GM21367 (cell line): ENCODE measurements around the gene FBXW7.

Experiments used
- ATAC-seq: cut with Tn5 transposase; IDR thresholded peaks from one replicate; pipeline ENCODE4 v1.9.1; 2021; ENCODE audit not compliant: unreplicated experiment

FBXW7 gene

GRCh38 chr4:152344001-152344400 is 191.9 kb downstream of the FBXW7 start:
- ATAC-seq = no peak

- ATAC-seq = no peak
These were observed 193.6 kb downstream of the FBXW7 start for GRCh38 chr4:152342293-152342692.

DNA sequence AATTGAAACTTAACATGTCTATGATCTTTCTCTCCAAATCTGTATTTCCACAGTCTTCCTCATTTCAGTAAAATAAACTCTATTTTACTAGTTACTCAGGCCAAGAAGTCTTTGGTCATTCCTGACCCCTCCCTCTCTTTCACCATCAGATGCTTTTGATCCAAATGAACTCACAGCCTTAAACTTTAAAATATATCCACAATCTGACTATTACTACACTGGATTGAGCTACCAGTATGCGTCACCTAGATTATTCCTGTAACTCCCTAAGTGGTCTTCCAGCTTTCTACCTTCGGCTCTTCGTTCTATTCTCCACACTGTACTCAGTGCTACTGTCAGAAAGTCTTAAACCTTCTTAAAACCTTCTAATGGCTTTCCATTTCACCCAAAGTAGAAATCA is 195.1 kb downstream of the FBXW7 start:
- no peak for ATAC-seq

GRCh38 chr4:152339576-152339975 is 196.3 kb downstream of the FBXW7 start:
- no peak for ATAC-seq

GRCh38 chr4:152334931-152335330 is 201.0 kb downstream of the FBXW7 start:
- no peak for ATAC-seq

- no peak for ATAC-seq
These were observed 204.8 kb downstream of the FBXW7 start for GRCh38 chr4:152331042-152331441.

- no peak for ATAC-seq
These were observed 207.3 kb downstream of the FBXW7 start for GRCh38 chr4:152328582-152328981.

DNA sequence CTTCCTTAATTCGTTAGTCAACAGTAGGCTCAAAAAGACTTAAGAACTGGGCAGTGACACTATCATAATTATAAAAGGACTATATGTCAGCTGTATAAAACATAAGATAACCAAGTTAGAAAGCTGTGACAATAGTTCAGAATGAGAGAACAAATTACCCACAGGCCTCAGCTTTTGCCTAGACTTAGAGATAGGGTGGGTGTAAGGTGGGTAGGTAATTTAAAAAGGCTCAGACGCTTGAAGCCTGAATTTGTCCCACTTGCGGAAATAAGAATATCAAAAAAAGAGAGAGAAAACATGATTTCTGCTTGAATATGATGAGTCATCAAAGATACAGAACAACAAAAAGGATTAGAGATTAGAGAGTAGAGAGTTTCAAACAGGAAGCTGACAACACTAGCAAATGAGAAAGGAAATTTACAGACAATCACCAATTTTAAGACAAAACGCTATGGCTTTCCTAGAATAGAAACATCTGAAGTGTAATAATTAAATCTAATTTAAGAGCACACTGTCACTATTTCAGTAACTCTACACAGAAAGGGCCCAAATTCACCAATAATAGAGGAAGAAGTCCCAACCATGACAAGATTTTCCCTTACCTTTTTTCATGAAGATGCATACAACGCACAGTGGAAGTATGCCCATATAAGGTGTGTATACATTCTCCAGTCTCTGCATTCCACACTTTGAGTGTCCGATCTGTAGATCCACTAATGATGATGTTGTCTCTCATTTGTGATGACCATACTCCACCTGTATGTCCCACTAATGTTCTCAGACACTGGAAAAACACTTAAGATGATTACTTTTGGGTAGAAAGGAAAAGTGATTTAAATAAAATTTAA is 208.1 kb downstream of the FBXW7 start:
- no peak for ATAC-seq

DNA sequence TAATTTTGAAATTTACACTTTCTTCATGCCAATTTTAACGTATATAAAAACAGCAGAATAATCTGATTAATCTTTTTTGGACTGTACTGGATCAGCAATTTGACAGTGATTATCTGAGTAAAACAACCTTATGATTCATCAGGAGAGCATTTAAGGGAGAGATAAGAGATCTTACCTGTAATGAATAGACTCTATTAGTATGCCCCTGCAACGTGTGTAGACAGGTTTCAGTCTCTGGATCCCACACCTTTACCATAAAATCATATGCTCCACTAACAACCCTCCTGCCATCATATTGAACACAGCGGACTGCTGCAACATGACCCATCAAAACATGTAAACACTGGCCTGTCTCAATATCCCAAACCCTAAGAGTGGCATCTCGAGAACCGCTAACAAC is 210.1 kb downstream of the FBXW7 start:
- ATAC-seq = no peak

GRCh38 chr4:152323221-152323620 is 212.7 kb downstream of the FBXW7 start:
- no peak for ATAC-seq

DNA sequence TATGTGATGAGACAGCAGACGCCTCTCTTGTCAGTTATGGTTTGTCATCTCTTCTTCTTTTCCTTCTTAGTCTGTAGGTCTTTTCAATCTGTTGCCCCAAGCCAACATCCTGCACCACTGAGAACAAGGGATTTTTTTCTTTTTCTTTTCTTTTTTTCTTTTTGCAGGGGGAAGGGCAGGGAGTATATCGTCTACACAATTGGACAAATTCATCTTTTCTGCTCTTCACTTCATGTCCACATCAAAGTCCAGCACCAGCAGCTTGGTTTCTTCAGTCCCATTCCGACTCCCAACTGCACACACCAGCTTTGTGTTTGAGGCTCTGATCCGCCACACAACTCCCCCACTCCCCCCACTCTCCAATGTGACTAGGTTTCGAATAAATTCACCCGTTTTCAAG is 213.2 kb downstream of the FBXW7 start:
- ATAC-seq = no peak

GRCh38 chr4:152321923-152322322 is 214.0 kb downstream of the FBXW7 start:
- no peak for ATAC-seq

GRCh38 chr4:152321398-152321797 is 214.5 kb downstream of the FBXW7 start:
- no peak for ATAC-seq

DNA sequence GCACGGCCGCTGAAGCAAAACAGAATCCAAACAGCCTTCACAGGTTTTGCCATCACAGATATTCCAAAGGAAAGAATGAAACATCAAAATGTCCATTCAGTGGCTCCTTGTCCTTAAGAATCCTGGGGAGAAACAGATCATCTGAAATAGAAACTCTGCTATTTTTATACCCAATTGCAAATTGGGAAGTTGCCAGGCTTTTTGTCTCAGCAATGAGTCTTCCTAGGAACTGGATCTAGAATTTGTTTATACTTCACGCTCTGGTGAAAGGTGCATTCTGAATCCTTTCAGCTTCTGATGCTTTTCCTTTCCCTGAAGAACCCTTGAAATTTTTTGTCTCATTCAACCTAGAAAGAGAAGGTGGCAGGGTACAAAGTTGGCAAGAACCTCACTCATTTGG is 218.9 kb downstream of the FBXW7 start:
- no peak for ATAC-seq

DNA sequence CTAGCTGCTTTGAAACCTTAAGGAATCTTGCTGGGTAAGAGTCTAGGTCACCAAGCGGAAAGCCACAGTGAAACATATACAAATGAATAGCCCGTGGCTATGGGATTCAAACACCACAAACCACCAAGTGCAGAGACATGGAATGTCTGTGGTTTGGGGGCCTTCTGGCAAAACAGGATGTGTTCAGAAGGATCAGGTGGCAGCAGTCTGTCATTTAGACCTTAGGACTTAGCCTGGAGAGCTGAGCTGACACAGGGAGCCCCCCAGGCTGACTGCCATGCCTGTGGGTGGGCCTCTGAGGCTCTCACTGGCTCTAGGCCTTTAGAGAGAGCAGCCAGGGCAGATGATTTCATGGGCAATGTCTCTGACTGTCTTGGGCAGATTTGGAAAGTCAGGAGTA is 225.6 kb downstream of the FBXW7 start:
- no peak for ATAC-seq

GRCh38 chr4:152309418-152309817 is 226.5 kb downstream of the FBXW7 start:
- ATAC-seq = no peak

- ATAC-seq = no peak
These were observed 226.9 kb downstream of the FBXW7 start for GRCh38 chr4:152308951-152309350.

- no peak for ATAC-seq
These were observed 228.2 kb downstream of the FBXW7 start for GRCh38 chr4:152307669-152308068.

GRCh38 chr4:152306541-152306940 is 229.4 kb downstream of the FBXW7 start:
- ATAC-seq = no peak

- peak; percentile 48 for ATAC-seq
These were observed 231.7 kb downstream of the FBXW7 start for GRCh38 chr4:152304220-152304619.

DNA sequence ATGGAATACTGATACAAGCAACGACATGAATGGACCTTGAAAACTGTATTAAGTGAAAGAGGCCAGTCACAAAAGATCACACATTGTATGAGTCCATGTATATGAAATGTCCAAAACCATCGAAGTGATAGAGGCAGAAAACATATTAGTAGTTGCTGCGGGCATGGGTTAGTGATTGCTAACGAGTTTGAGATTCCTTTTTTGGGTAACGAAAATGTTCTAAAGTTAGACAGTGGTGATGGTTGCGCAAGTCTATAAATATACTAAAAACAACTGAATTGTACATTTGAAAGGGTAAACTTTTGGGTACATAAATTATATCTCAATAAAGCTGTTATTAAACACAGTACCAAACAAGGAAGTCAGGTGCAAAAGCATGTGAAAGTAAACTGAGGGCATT is 234.5 kb downstream of the FBXW7 start:
- ATAC-seq = no peak

- no peak for ATAC-seq
These were observed 236.3 kb downstream of the FBXW7 start for GRCh38 chr4:152299553-152299952.

DNA sequence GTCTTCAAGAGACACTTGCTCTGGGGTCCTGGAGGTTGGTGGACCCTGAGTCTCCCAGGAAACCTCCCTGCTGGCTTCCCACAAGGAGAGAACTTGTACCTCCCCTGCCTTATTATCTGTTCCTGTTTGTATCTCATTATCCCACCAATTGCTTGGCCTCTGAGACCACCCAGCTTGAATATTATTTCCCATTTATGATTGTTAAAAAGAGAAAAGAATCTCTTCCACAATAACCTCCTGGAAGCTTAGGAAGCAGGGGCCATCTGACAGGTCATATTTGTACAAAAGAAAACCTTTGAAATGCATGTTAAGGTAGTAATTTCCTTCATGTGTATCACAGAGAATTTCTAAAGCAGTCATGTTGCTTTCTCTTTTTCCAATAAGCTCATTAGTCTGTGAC is 239.5 kb downstream of the FBXW7 start:
- no peak for ATAC-seq
